SK-N-MC (cell line): ENCODE results near the gene IKZF5.

Experiments used
- EZH2 ChIP-seq: fragments of 200-600 bp; sonication (generic); IDR thresholded peaks from one replicate; pipeline ENCODE4 v1.6.1; 2017; ENCODE audit warnings: antibody characterized with exemption
- FOXP2 ChIP-seq: optimal IDR thresholded peaks from 2 replicates; pipeline ENCODE3; 2011; ENCODE audit warnings: mild to moderate bottlenecking, moderate library complexity; ENCODE audit not compliant: insufficient read depth; ENCODE audit errors: extremely low read length, control extremely low read depth
- POLR2AphosphoS5 ChIP-seq: IDR thresholded peaks from 2 replicates; pipeline ENCODE4 v1.6.1; 2012; ENCODE audit warnings: mild to moderate bottlenecking, low read depth, low read length, borderline replicate concordance

DNA sequence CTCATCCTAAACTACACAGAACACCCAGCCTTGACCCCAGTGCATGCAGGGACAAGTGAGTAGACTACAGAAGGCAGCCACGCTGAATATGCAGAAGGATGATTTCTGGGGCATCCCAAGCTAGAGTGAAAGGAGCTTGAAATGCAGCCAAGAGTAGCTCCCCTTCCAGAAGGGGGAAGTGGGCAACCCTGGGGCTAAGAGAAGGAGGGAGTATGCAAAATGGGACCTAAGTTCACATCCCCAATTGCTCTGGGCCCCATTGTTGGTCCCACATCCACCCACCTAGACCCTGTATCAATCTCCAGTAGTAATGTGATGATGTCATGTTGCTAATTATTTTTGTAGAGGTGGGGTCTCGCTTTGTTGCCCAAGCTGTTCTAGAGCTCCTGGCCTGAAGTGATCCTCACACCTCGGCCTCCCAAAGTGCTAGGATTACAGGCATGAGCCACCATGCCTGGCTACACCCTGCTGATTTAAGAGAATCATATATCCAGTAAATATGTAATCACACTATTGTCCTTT lies 34.0 kb downstream of the IKZF5 start:
- no peak for TF ChIP-seq POLR2AphosphoS5
- TF ChIP-seq EZH2 = no peak
- no peak for TF ChIP-seq FOXP2
